ENCODE results near the gene PHPT1.
"Not testable (repeated sequence)": the region's sequence is repeated elsewhere in the genome, so short reads cannot be mapped to it uniquely, and the experiment has no call there.

The PHPT1 gene

GRCh38 chr9:136837856-136838277 is 11.3 kb upstream of the PHPT1 start:
- DNase-seq: not testable (repeated sequence)

GRCh38 chr9:136838314-136839228 is 10.6 kb upstream of the PHPT1 start:
- DNase-seq: no peak

GRCh38 chr9:136839229-136840139 is 9.7 kb upstream of the PHPT1 start:
- DNase-seq: no peak

GRCh38 chr9:136840140-136840876 is 8.9 kb upstream of the PHPT1 start:
- DNase-seq: no peak

- no peak for DNase-seq
Measured at GRCh38 chr9:136840877-136841645, 8.1 kb upstream of the PHPT1 start.

- not testable (repeated sequence) for DNase-seq
Measured at GRCh38 chr9:136841646-136842379, 7.4 kb upstream of the PHPT1 start.

- DNase-seq: not testable (repeated sequence)
Measured at GRCh38 chr9:136842380-136842948, 6.7 kb upstream of the PHPT1 start, which contains the start of gene AJM1. Gene AJM1, plus strand, starts transcription at chr9:136842478. Its CDS starts 1,937 bp downstream, at chr9:136844415.

GRCh38 chr9:136843159-136843800 is 5.9 kb upstream of the PHPT1 start:
- DNase-seq: not testable (repeated sequence)

GRCh38 chr9:136843801-136844740 is 5.1 kb upstream of the PHPT1 start:
- not testable (repeated sequence) for DNase-seq

GRCh38 chr9:136844761-136845464 is 4.3 kb upstream of the PHPT1 start:
- no peak for DNase-seq

- DNase-seq: no peak
Measured at GRCh38 chr9:136845465-136846260, 3.5 kb upstream of the PHPT1 start.

- no peak for DNase-seq
Measured at GRCh38 chr9:136846376-136847087, 2.7 kb upstream of the PHPT1 start.

- DNase-seq: no peak
Measured at GRCh38 chr9:136847088-136847825, 2.0 kb upstream of the PHPT1 start.

- DNase-seq: no peak
Measured at GRCh38 chr9:136847826-136848392, 1.3 kb upstream of the PHPT1 start.

GRCh38 chr9:136848393-136849037 is 694 bp upstream of the PHPT1 start:
- no peak for DNase-seq
